Measurements from ENCODE around the gene COPS7B.
A peak's percentile ranks its signal among the peaks of the same experiment; 100 is the strongest.

Gene COPS7B

GRCh38 chr2:231780123-231780908 is 5.9 kb upstream of the COPS7B start:
- ATAC-seq: peak; percentile 41

GRCh38 chr2:231780909-231781797 is 5.1 kb upstream of the COPS7B start, which contains the start of gene PDE6D:
TSS of gene PDE6D (minus strand) at chr2:231781282. CDS start at chr2:231781114, 168 bp downstream.
- H3K4me1 Mint-ChIP-seq: peaks cover 59% of the 10 kb centered on the region
- peak; percentile 97 for DNase-seq
- H3K27ac Mint-ChIP-seq: peak within 1 kb of the TSS; percentile 90 to 98
- H3K27me3 Mint-ChIP-seq: no peaks in the 10 kb centered on the region
- peak within 1 kb of the TSS; percentile 97 to 100 for H3K4me3 Mint-ChIP-seq
- peak; percentile 91 for ATAC-seq
- no peaks in the 10 kb centered on the region for H3K9me3 Mint-ChIP-seq

More at GRCh38 chr2:231780123-231780908, 5.9 kb upstream of the COPS7B start:
- no peaks in the 10 kb centered on the region for H3K27me3 Mint-ChIP-seq
- H3K27ac Mint-ChIP-seq: peak overlapping the region; percentile 90 to 98
- H3K4me1 Mint-ChIP-seq: peaks cover 52% of the 10 kb centered on the region
- peak; percentile 3 to 18 for DNase-seq
- H3K4me3 Mint-ChIP-seq: peak overlapping the region; percentile 97 to 100
- no peaks in the 10 kb centered on the region for H3K9me3 Mint-ChIP-seq

GRCh38 chr2:231781798-231782726 is 4.2 kb upstream of the COPS7B start:
- Mint-ChIP-seq H3K9me3 (no peaks in the 10 kb centered on the region), H3K4me1 (peaks cover 65% of the 10 kb centered on the region), H3K27me3 (no peaks in the 10 kb centered on the region), H3K4me3 (peak overlapping the region; percentile 97 to 100), H3K27ac (peak overlapping the region; percentile 90 to 98)
- ATAC-seq (no peak), DNase-seq (peak in 1 of 2 donors; percentile 23)

DNA sequence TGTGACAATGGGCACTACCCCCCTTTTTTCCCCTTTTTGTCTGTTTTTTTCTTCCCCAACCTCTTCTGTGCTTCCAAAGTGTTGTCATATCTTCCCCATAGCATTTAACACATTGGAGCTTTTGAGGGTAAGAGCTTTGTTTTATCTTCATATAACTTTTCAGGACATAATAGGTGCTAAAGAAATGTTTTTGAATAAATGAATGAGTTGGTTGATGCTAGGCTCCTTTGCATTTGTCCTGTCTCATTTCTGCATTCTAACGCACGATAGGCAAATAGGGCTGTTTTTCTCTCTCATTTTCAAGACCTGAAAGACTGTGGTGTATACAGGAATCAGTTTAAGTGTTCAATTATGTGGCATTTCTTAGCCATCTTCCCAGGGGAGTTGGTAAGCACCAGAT is 832 bp upstream of the COPS7B start:
- ATAC-seq: no peak
- Mint-ChIP-seq H3K4me3 (peak overlapping the region; percentile 84 to 98), H3K27me3 (no peaks in the 10 kb centered on the region), H3K27ac (peak overlapping the region in 1 of 2 donors; percentile 91), H3K4me1 (peaks cover 63% of the 10 kb centered on the region), H3K9me3 (no peaks in the 10 kb centered on the region)
- DNase-seq: no peak

GRCh38 chr2:231785822-231786176 is 446 bp upstream of the COPS7B start:
- peak overlapping the region; percentile 91 to 95 for H3K27ac Mint-ChIP-seq
- peak overlapping the region; percentile 84 to 98 for H3K4me3 Mint-ChIP-seq
- H3K9me3 Mint-ChIP-seq: no peaks in the 10 kb centered on the region
- DNase-seq: no peak
- no peaks in the 10 kb centered on the region for H3K27me3 Mint-ChIP-seq
- H3K4me1 Mint-ChIP-seq: peaks cover 63% of the 10 kb centered on the region
- ATAC-seq: no peak

DNA sequence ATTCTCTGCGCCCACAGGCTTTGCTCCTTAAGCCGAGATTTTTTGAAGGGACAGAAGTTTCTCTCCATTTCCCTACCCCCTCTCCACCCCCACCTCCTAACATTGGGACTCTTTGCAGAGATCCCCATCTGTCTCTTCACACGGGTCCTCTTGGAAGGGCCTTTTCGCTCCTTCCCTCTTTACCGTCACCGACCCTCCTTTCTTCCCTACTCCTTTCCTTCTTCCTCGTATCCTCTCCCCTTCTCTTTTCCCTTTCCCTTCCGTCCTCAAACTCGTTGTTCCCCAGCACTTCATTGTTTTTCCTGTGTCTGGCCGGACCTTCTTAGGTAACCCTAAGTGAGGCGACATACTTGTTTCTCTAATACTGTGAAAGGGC is 660 bp downstream of the COPS7B start:
- Mint-ChIP-seq H3K27ac (peak overlapping the region; percentile 85 to 94), H3K4me3 (peak overlapping the region; percentile 84 to 98), H3K4me1 (peaks cover 71% of the 10 kb centered on the region), H3K9me3 (no peaks in the 10 kb centered on the region), H3K27me3 (no peaks in the 10 kb centered on the region)
- no peak for ATAC-seq
- DNase-seq: no peak

DNA sequence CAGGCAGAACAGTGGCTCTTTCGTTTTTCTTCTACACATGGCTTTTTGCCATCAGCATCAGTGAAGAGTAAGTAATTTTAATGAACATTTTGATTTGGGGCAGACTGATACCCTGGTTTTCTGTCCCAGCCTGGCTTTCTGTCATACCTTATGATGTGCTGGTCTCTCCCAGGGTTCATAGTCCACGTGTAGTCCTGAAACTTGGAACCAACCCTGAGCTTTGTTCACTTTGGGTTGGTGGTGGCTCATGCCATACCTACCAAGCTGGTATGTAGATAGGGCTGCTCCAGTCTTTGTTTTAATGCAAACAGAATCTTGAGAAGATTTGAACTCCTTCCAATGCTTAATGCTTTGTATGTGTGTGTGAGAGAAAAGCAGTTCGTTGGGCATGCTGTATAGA is 4.9 kb downstream of the COPS7B start:
- Mint-ChIP-seq H3K9me3 (no peaks in the 10 kb centered on the region), H3K4me3 (no peak overlapping the region), H3K27ac (no peak overlapping the region), H3K27me3 (no peaks in the 10 kb centered on the region), H3K4me1 (peaks cover 31% of the 10 kb centered on the region)
- no peak for DNase-seq
- no peak for ATAC-seq

DNA sequence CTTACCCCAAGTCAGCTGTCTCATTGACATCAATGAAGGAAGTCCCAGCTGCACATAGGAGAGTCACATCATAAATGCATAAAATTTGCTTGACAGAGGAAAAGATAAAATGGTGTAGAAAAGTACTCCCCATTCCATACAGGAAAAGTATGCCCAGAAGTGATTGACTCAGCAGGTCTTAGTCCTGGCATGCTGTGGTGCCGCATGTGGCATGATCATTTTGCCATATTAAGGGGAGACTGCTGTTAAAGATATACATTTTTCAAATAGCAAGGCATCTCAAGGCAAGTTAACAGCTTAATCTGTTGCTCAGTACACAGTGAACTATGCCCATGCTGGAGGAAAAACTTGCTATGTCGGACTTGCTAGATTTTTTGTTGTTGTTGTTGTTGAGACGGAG is 8.1 kb downstream of the COPS7B start:
- no peaks in the 10 kb centered on the region for H3K9me3 Mint-ChIP-seq
- H3K27me3 Mint-ChIP-seq: no peaks in the 10 kb centered on the region
- no peak overlapping the region for H3K27ac Mint-ChIP-seq
- H3K4me3 Mint-ChIP-seq: no peak overlapping the region
- ATAC-seq (no peak), DNase-seq (no peak)
- peaks cover 8% of the 10 kb centered on the region for H3K4me1 Mint-ChIP-seq

GRCh38 chr2:231795525-231796327 is 9.5 kb downstream of the COPS7B start:
- DNase-seq: no peak
- no peaks in the 10 kb centered on the region for H3K27me3 Mint-ChIP-seq
- no peak overlapping the region for H3K4me3 Mint-ChIP-seq
- H3K9me3 Mint-ChIP-seq: no peaks in the 10 kb centered on the region
- no peak for ATAC-seq
- H3K4me1 Mint-ChIP-seq: peaks cover 8% of the 10 kb centered on the region
- H3K27ac Mint-ChIP-seq: peak overlapping the region in 1 of 2 donors; percentile 50

DNA sequence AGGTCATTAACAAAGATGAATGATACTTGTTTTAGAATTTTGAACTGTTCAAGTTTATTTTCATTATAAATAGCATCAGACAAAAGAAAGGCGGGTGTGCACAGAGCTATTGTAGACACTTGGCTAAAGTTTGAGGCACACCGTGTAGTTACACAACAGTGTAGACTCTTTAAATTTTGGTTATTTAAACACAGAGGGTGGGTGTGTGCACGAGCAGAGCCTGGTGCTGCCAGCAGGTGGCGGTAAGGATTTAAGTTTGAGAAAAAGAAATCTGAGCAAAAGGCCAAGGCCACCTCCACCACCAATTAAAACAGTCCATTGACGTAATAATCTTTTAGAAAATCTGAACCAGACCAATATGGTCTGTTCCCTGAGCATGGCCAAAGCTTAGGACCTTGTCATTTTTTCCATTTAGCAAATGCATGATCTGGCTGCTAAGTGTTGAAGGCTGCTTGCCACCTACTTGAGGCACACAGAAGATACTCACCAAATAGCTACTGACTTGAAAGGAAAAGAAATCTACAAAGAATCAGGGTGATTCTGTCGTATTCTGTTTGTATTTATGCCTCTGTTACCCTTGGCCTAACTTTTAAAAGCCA is 14.3 kb downstream of the COPS7B start:
- DNase-seq: peak; percentile 25 to 38
- H3K27me3 Mint-ChIP-seq: no peaks in the 10 kb centered on the region
- no peaks in the 10 kb centered on the region for H3K4me1 Mint-ChIP-seq
- no peak overlapping the region for H3K4me3 Mint-ChIP-seq
- H3K9me3 Mint-ChIP-seq: no peaks in the 10 kb centered on the region
- H3K27ac Mint-ChIP-seq: no peak overlapping the region
- ATAC-seq: peak; percentile 58

DNA sequence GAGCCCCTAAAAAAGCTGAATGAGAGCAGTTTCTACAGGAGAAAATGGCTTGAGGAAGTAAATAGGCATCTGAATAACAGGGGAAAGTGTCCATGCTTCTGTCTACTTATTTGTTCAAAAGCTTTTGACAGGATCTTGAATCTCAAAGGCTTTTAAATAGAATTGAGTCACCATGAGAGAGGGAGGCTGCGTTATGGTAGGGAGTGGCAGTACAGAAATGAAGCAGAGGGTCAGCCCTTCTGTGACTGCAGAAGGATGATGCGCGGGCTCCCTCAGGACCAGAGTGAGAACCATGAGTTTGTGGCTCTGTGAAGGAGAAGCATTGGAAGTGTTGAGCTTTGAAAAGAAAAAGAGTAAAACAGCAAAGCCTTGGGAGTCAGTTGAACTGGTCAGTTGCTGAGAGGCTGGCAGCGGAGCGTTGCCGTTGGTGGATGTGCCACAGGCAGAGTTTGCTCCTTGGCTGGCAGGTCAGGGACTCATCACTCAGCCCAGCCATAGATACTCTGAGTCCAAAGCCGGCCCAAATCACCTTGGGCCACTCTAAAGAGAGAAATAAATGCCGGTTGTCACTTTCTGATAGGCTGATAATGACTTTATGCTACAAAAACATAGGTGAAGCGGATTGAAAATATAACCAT is 17.4 kb downstream of the COPS7B start:
- no peak overlapping the region for H3K4me3 Mint-ChIP-seq

DNA sequence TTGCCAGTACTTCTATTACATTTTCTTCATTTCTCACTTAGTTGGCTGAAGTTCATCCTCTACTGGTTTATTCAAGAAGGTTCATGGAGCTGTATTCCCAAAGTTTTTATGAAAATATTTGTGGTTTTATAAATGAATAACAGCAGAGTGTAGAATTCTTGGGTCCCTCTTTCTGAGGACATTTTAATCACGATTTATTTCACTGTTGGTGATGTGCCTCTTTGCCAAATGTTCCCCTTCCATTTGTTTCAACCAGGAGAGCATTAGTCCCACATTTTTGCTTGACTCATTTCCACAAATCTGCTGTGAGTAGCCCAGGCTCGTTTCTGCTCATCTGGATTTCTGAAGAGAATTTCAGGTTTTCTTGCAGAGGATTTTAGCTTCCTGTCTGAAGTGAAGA is 20.8 kb downstream of the COPS7B start:
- H3K4me1 Mint-ChIP-seq: no peaks in the 10 kb centered on the region
- no peak overlapping the region for H3K4me3 Mint-ChIP-seq
- ATAC-seq (no peak), DNase-seq (no peak)
- H3K9me3 Mint-ChIP-seq: no peaks in the 10 kb centered on the region
- H3K27ac Mint-ChIP-seq: peak overlapping the region in 1 of 2 donors; percentile 27
- no peaks in the 10 kb centered on the region for H3K27me3 Mint-ChIP-seq

More for the DNA sequence above, 17.4 kb downstream of the COPS7B start:
- no peak overlapping the region for H3K27ac Mint-ChIP-seq
- H3K9me3 Mint-ChIP-seq: no peaks in the 10 kb centered on the region
- H3K4me1 Mint-ChIP-seq: no peaks in the 10 kb centered on the region
- no peak for ATAC-seq
- H3K27me3 Mint-ChIP-seq: no peaks in the 10 kb centered on the region
- DNase-seq: no peak

- no peaks in the 10 kb centered on the region for H3K27me3 Mint-ChIP-seq
- DNase-seq: no peak
- H3K9me3 Mint-ChIP-seq: no peaks in the 10 kb centered on the region
- H3K4me1 Mint-ChIP-seq: no peaks in the 10 kb centered on the region
- H3K4me3 Mint-ChIP-seq: no peak overlapping the region
- no peak overlapping the region for H3K27ac Mint-ChIP-seq
- no peak for ATAC-seq
Measured at GRCh38 chr2:231810905-231811304, 24.7 kb downstream of the COPS7B start.

All from stimulated activated naive CD8-positive, alpha-beta T cell treated with anti-CD3 and anti-CD28 coated beads, Interleukin-15, amount 100 ng/mL, for 72 hours (primary cell).